CD8-positive, alpha-beta memory T cell (primary cell): ENCODE data around the gene ZNF212. TPM values are rescaled to one million over a fixed set of nuclear protein-coding genes. Genes with fewer than 3 reads are reported as not detected.

Experiments
- CTCF ChIA-PET: fragments of 350-600 bp; sonication (Branson Sonifier 250); formaldehyde crosslinking; loops from one replicate; lab custom pipeline; 2021; ENCODE audit warnings: antibody characterized with exemption; lab: Charles Lee
- POLR2A ChIA-PET: fragments of 350-600 bp; sonication (Branson Sonifier 250); formaldehyde crosslinking; loops from one replicate; lab custom pipeline; 2021; ENCODE audit warnings: antibody characterized with exemption; lab: Charles Lee
- DNase-seq, 5 donors: peaks; one replicate each; pipeline versions ENCODE4 v3.0.0 to v3.0.0-alpha.2; 2020 to 2022; ENCODE audit warnings: mixed read lengths in 1 of 5
- H3K27ac ChIP-seq: one replicate; pipeline ENCODE4 v1.7.0; 2013; ENCODE audit warnings: low read depth, mild to moderate bottlenecking, low read length, moderate library complexity
- H3K27me3 ChIP-seq: 2 replicates; pipeline ENCODE4 v1.7.0; 2013; ENCODE audit warnings: low read length, mild to moderate bottlenecking; ENCODE audit not compliant: insufficient read depth, poor library complexity, severe bottlenecking
- H3K36me3 ChIP-seq: 2 replicates; pipeline ENCODE4 v1.7.0; 2013; ENCODE audit warnings: mild to moderate bottlenecking, low read length, moderate library complexity; ENCODE audit not compliant: insufficient read depth
- H3K4me1 ChIP-seq: 2 replicates; pipeline ENCODE4 v1.7.0; 2013; ENCODE audit warnings: mild to moderate bottlenecking, low read length, moderate library complexity; ENCODE audit not compliant: insufficient read depth
- H3K4me3 ChIP-seq: 2 replicates; pipeline ENCODE4 v1.7.0; 2013; ENCODE audit warnings: mild to moderate bottlenecking, low read length
- H3K9me3 ChIP-seq: 2 replicates; pipeline ENCODE4 v1.7.0; 2013; ENCODE audit warnings: mild to moderate bottlenecking, low read length
- H3K27ac Mint-ChIP-seq, 8 donors: one replicate each; pipeline ENCODE4 v1.8.0; 2020 to 2021; ENCODE audit warnings: mixed read lengths in 8 of 8, mild to moderate bottlenecking in 6 of 8, inconsistent platforms in 3 of 8, moderate library complexity in 3 of 8
- H3K27me3 Mint-ChIP-seq, 2 donors: one replicate each; pipeline ENCODE4 v1.8.0; 2020 to 2021; ENCODE audit warnings: mixed read lengths in 2 of 2, mild to moderate bottlenecking in 1 of 2, moderate library complexity in 1 of 2
- H3K36me3 Mint-ChIP-seq, 3 donors: one replicate each; pipeline ENCODE4 v1.8.0; 2020 to 2021; ENCODE audit warnings: mixed read lengths in 3 of 3, inconsistent platforms in 1 of 3, mild to moderate bottlenecking in 1 of 3
- H3K4me1 Mint-ChIP-seq, 3 donors: one replicate each; pipeline ENCODE4 v1.8.0; 2020 to 2021; ENCODE audit warnings: mixed read lengths in 3 of 3, inconsistent platforms in 1 of 3, mild to moderate bottlenecking in 1 of 3
- H3K4me3 Mint-ChIP-seq, 7 donors: one replicate each; pipeline ENCODE4 v1.8.0; 2020 to 2021; ENCODE audit warnings: mixed read lengths in 7 of 7, mild to moderate bottlenecking in 6 of 7, moderate library complexity in 4 of 7, inconsistent platforms in 2 of 7
- H3K9me3 Mint-ChIP-seq, 5 donors: one replicate each; pipeline ENCODE4 v1.8.0; 2020 to 2022; ENCODE audit warnings: mixed read lengths in 5 of 5, mild to moderate bottlenecking in 3 of 5, moderate library complexity in 2 of 5, inconsistent platforms in 1 of 5
- polyA plus RNA-seq: library from polyadenylated mRNA; unstranded; fragments of 300-500 nt; fragmentation: Illumina TruSeq; gene quantifications from one replicate; pipeline ENCODE4 v1.2.3, GENCODE V29; 2021
- total RNA-seq, 2 experiments: library from RNA; stranded (reverse); gene quantifications; one replicate each; pipeline ENCODE4 v1.2.3, GENCODE V29; 2021

The ZNF212 gene
- total and polyA plus RNA-seq, 3 experiments from 2014 or later, result 8.6 to 16.6 (median 14.7) TPM

DNA sequence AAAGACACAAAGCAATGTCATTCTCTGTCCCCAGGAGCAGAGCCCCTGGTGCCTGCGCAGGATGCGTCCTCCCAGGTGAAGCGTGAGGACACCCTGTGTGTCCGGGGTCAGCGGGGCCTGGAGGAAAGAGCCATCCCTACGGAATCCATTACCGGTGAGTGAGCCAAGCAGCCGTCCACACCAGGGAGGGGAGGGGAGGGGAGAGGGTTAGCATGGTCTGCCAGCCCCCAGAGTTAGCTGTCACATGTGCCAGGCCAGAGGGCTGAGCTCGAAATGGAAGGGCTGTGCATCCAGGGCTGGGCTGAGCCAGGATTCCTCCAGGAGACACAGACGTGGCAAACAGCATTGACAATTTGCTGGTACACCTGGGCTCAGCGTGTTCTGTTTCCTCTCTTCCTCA, 28.9 kb upstream of the ZNF212 start:
- POLR2A ChIA-PET, result no interaction called here
- Mint-ChIP-seq H3K27me3 (no peaks in the 10 kb centered on the region), H3K27ac (no peak overlapping the region), H3K4me3 (no peak overlapping the region), H3K9me3 (no peaks in the 10 kb centered on the region), H3K36me3 (peaks cover 0 to 89% (median 18%) of the 10 kb centered on the region in 3 donors), H3K4me1 (peaks cover 7 to 12% (median 7%) of the 10 kb centered on the region in 3 donors)
- Histone ChIP-seq H3K9me3 (no peaks in the 10 kb centered on the region), H3K4me3 (no peak overlapping the region), H3K27me3 (no peaks in the 10 kb centered on the region), H3K36me3 (peaks cover 55% of the 10 kb centered on the region), H3K4me1 (no peaks in the 10 kb centered on the region), H3K27ac (no peak overlapping the region)
- DNase-seq, result no peak
- CTCF ChIA-PET, result no interaction called here

DNA sequence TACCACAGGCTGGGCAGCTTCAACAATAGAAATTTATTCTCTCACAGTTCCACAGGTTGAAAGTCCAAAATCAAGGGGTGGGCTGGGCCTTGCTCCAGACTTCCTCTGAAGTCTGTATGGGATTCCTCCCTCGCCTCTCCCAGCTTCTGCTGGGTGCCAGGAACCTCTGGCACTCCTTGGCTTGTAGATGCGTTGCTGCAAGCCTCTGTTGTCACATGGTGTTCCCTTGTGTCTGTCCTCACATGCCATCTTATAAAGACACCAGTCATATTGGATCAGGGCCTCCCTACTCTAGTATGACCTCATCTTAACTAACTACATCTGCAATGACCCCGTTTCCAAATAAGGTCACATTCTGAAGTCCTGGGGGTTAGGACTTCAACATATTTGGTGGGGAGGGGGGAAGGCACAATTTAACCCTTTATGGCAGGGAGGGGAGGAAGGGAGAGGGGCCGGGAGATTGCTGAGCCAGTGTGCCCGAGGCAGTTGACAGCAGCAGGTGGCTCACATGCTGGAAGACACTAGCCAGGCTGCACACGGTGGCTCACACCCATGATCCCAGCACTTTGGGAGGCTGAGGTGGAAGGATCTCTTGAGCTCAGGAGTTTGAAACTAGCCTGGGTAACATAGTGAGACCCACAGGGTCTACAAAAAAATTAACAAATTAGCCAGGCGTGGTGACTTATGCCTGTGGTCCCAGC, 25.3 kb upstream of the ZNF212 start:
- Histone ChIP-seq H3K4me3 (no peak overlapping the region), H3K27ac (no peak overlapping the region), H3K36me3 (peaks cover 38% of the 10 kb centered on the region), H3K4me1 (no peaks in the 10 kb centered on the region), H3K27me3 (no peaks in the 10 kb centered on the region), H3K9me3 (no peaks in the 10 kb centered on the region)
- POLR2A ChIA-PET, result no interaction called here
- Mint-ChIP-seq H3K27ac (peak overlapping the region in 1 of 8 donors; percentile 63), H3K9me3 (no peaks in the 10 kb centered on the region), H3K4me3 (no peak overlapping the region), H3K27me3 (no peaks in the 10 kb centered on the region), H3K36me3 (peaks cover 2 to 95% (median 19%) of the 10 kb centered on the region in 3 donors), H3K4me1 (peaks cover 5 to 8% (median 6%) of the 10 kb centered on the region in 3 donors)
- CTCF ChIA-PET, result no interaction called here
- no peak for DNase-seq

- Mint-ChIP-seq H3K27ac (peak overlapping the region in 1 of 8 donors; percentile 55), H3K9me3 (no peaks in the 10 kb centered on the region), H3K4me1 (no peaks in the 10 kb centered on the region), H3K36me3 (peaks cover 14 to 91% (median 20%) of the 10 kb centered on the region in 3 donors), H3K4me3 (no peak overlapping the region), H3K27me3 (no peaks in the 10 kb centered on the region)
- Histone ChIP-seq H3K9me3 (no peaks in the 10 kb centered on the region), H3K36me3 (peaks cover 31% of the 10 kb centered on the region), H3K27me3 (no peaks in the 10 kb centered on the region), H3K27ac (no peak overlapping the region), H3K4me3 (no peak overlapping the region), H3K4me1 (no peaks in the 10 kb centered on the region)
- POLR2A ChIA-PET, result no interaction called here
- no peak for DNase-seq
- CTCF ChIA-PET, result no interaction called here
Observed at GRCh38 chr7:149216402-149216801, 23.0 kb upstream of the ZNF212 start.

DNA sequence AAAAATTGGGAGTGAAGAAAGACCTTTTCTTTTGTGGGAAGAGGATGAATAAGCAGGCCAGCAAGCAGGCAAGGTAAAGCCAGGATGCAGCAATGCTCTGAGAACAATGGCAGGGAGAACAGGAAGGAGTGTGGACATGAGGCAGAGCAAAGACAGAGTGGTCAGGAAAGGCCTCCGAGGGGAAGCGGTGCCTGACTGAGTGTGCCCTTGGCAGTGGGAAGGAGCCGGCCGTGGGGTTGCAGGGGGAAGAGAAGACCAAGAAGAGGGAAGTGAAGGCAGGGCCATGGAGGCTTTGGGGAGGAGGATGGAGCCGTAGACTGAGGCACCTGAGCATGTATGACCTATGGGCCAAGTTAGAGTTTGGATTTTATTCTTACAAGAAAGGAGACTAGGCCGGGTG, 21.9 kb upstream of the ZNF212 start:
- Histone ChIP-seq H3K27me3 (no peaks in the 10 kb centered on the region), H3K4me3 (no peak overlapping the region), H3K9me3 (no peaks in the 10 kb centered on the region), H3K36me3 (peaks cover 29% of the 10 kb centered on the region), H3K4me1 (no peaks in the 10 kb centered on the region), H3K27ac (no peak overlapping the region)
- ChIA-PET CTCF (no interaction called here), POLR2A (no interaction called here)
- H3K4me3 Mint-ChIP-seq, result no peak overlapping the region
- H3K9me3 Mint-ChIP-seq, result no peaks in the 10 kb centered on the region
- peak overlapping the region in 1 of 8 donors; percentile 25 for H3K27ac Mint-ChIP-seq
- H3K27me3 Mint-ChIP-seq, result no peaks in the 10 kb centered on the region
- peaks cover 14 to 90% (median 18%) of the 10 kb centered on the region in 3 donors for H3K36me3 Mint-ChIP-seq
- DNase-seq, result no peak
- no peaks in the 10 kb centered on the region for H3K4me1 Mint-ChIP-seq

- Histone ChIP-seq H3K4me3 (no peak overlapping the region), H3K9me3 (no peaks in the 10 kb centered on the region), H3K27ac (no peak overlapping the region), H3K4me1 (no peaks in the 10 kb centered on the region), H3K27me3 (no peaks in the 10 kb centered on the region), H3K36me3 (peaks cover 19% of the 10 kb centered on the region)
- H3K27ac Mint-ChIP-seq, result peak overlapping the region in 4 of 8 donors; percentile 12 to 82 (median 49)
- H3K27me3 Mint-ChIP-seq, result no peaks in the 10 kb centered on the region
- no peaks in the 10 kb centered on the region for H3K9me3 Mint-ChIP-seq
- no peak overlapping the region for H3K4me3 Mint-ChIP-seq
- no peak for DNase-seq
- H3K4me1 Mint-ChIP-seq, result no peaks in the 10 kb centered on the region
- CTCF ChIA-PET, result no interaction called here
- POLR2A ChIA-PET, result no interaction called here
- H3K36me3 Mint-ChIP-seq, result peaks cover 14 to 83% (median 18%) of the 10 kb centered on the region in 3 donors
Observed at GRCh38 chr7:149218469-149219420, 20.7 kb upstream of the ZNF212 start.

GRCh38 chr7:149220534-149220933, 18.9 kb upstream of the ZNF212 start:
- Histone ChIP-seq H3K4me3 (no peak overlapping the region), H3K27ac (no peak overlapping the region), H3K4me1 (no peaks in the 10 kb centered on the region), H3K9me3 (no peaks in the 10 kb centered on the region), H3K36me3 (peaks cover 4% of the 10 kb centered on the region), H3K27me3 (no peaks in the 10 kb centered on the region)
- ChIA-PET CTCF (no interaction called here), POLR2A (no interaction called here)
- H3K4me3 Mint-ChIP-seq, result no peak overlapping the region
- no peaks in the 10 kb centered on the region for H3K4me1 Mint-ChIP-seq
- H3K27ac Mint-ChIP-seq, result peak overlapping the region in 1 of 8 donors; percentile 38
- no peak for DNase-seq
- no peaks in the 10 kb centered on the region for H3K9me3 Mint-ChIP-seq
- peaks cover 13 to 80% (median 23%) of the 10 kb centered on the region in 3 donors for H3K36me3 Mint-ChIP-seq
- H3K27me3 Mint-ChIP-seq, result no peaks in the 10 kb centered on the region

- H3K4me3 Mint-ChIP-seq, result no peak overlapping the region
- Histone ChIP-seq H3K36me3 (no peaks in the 10 kb centered on the region), H3K27ac (no peak overlapping the region), H3K9me3 (no peaks in the 10 kb centered on the region), H3K27me3 (no peaks in the 10 kb centered on the region), H3K4me3 (no peak overlapping the region), H3K4me1 (no peaks in the 10 kb centered on the region)
- peak overlapping the region in 1 of 8 donors; percentile 84 for H3K27ac Mint-ChIP-seq
- no peaks in the 10 kb centered on the region for H3K27me3 Mint-ChIP-seq
- DNase-seq, result no peak
- peaks cover 17 to 58% (median 23%) of the 10 kb centered on the region in 3 donors for H3K36me3 Mint-ChIP-seq
- ChIA-PET CTCF (no interaction called here), POLR2A (no interaction called here)
- no peaks in the 10 kb centered on the region for H3K4me1 Mint-ChIP-seq
- no peaks in the 10 kb centered on the region for H3K9me3 Mint-ChIP-seq
Observed at GRCh38 chr7:149223176-149223575, 16.3 kb upstream of the ZNF212 start.

GRCh38 chr7:149223761-149224160, 15.7 kb upstream of the ZNF212 start:
- Mint-ChIP-seq H3K9me3 (no peaks in the 10 kb centered on the region), H3K4me3 (no peak overlapping the region), H3K36me3 (peaks cover 15 to 52% (median 23%) of the 10 kb centered on the region in 3 donors), H3K4me1 (no peaks in the 10 kb centered on the region), H3K27me3 (no peaks in the 10 kb centered on the region), H3K27ac (peak overlapping the region in 1 of 8 donors; percentile 84)
- H3K4me1 ChIP-seq, result no peaks in the 10 kb centered on the region
- H3K36me3 ChIP-seq, result no peaks in the 10 kb centered on the region
- no peak for DNase-seq
- CTCF ChIA-PET, result interaction anchor here (1.1 kb wide), 1 partner anchor 29 kb away, joined by 3 read pairs; the partner anchor contains the start of gene ZNF282
- no peaks in the 10 kb centered on the region for H3K27me3 ChIP-seq
- no peaks in the 10 kb centered on the region for H3K9me3 ChIP-seq
- no peak overlapping the region for H3K27ac ChIP-seq
- H3K4me3 ChIP-seq, result no peak overlapping the region
- POLR2A ChIA-PET, result no interaction called here
